ENCODE data around the gene GRID2IP.
A peak's percentile ranks its signal among the peaks of the same experiment; 100 is the strongest.

The GRID2IP gene

GRCh38 chr7:6530626-6531491 lies 20.4 kb downstream of the GRID2IP start:
- Histone ChIP-seq H3K4me1 (ENCODE audit: control insufficient read depth, insufficient read depth, low read length) (peaks cover 9% of the 10 kb centered on the region), H3K36me3 (ENCODE audit: insufficient read depth, low read length) (no peaks in the 10 kb centered on the region), H3K4me2 (ENCODE audit: low read length) (peak overlapping the region; percentile 68), H3K9me3 (replicated peaks; ENCODE audit: low read length) (no peaks in the 10 kb centered on the region), H3K4me3 (ENCODE audit: low read length) (no peak overlapping the region), H3K9ac (ENCODE audit: low read depth, low read length) (no peak overlapping the region), H3K27me3 (ENCODE audit: control insufficient read depth, insufficient read depth, low read length) (peaks cover 72% of the 10 kb centered on the region)

- H3K9ac ChIP-seq (ENCODE audit: low read depth, low read length) = no peak overlapping the region
- no peaks in the 10 kb centered on the region for H3K9me3 ChIP-seq (replicated peaks; ENCODE audit: low read length)
- H3K4me1 ChIP-seq (ENCODE audit: control insufficient read depth, insufficient read depth, low read length) = peaks cover 9% of the 10 kb centered on the region
- no peaks in the 10 kb centered on the region for H3K36me3 ChIP-seq (ENCODE audit: insufficient read depth, low read length)
- no peak overlapping the region for H3K4me2 ChIP-seq (ENCODE audit: low read length)
- peaks cover 66% of the 10 kb centered on the region for H3K27me3 ChIP-seq (ENCODE audit: control insufficient read depth, insufficient read depth, low read length)
- H3K4me3 ChIP-seq (ENCODE audit: low read length) = no peak overlapping the region
Measured at GRCh38 chr7:6529643-6530042, 21.6 kb downstream of the GRID2IP start.

- no peak overlapping the region for H3K4me2 ChIP-seq (ENCODE audit: low read length)
- H3K4me3 ChIP-seq (ENCODE audit: low read length) = no peak overlapping the region
- no peaks in the 10 kb centered on the region for H3K9me3 ChIP-seq (replicated peaks; ENCODE audit: low read length)
- no peak overlapping the region for H3K9ac ChIP-seq (ENCODE audit: low read depth, low read length)
- H3K36me3 ChIP-seq (ENCODE audit: insufficient read depth, low read length) = no peaks in the 10 kb centered on the region
- H3K27me3 ChIP-seq (ENCODE audit: control insufficient read depth, insufficient read depth, low read length) = peaks cover 67% of the 10 kb centered on the region
- H3K4me1 ChIP-seq (ENCODE audit: control insufficient read depth, insufficient read depth, low read length) = peaks cover 9% of the 10 kb centered on the region
Measured at GRCh38 chr7:6528401-6529130, 22.7 kb downstream of the GRID2IP start.

GRCh38 chr7:6526997-6527378 lies 24.3 kb downstream of the GRID2IP start:
- no peak overlapping the region for H3K4me3 ChIP-seq (ENCODE audit: low read length)
- peak overlapping the region; percentile 88 for H3K4me2 ChIP-seq (ENCODE audit: low read length)
- H3K9me3 ChIP-seq (replicated peaks; ENCODE audit: low read length) = no peaks in the 10 kb centered on the region
- no peak overlapping the region for H3K9ac ChIP-seq (ENCODE audit: low read depth, low read length)
- peaks cover 9% of the 10 kb centered on the region for H3K4me1 ChIP-seq (ENCODE audit: control insufficient read depth, insufficient read depth, low read length)
- peaks cover 58% of the 10 kb centered on the region for H3K27me3 ChIP-seq (ENCODE audit: control insufficient read depth, insufficient read depth, low read length)
- no peaks in the 10 kb centered on the region for H3K36me3 ChIP-seq (ENCODE audit: insufficient read depth, low read length)

- Histone ChIP-seq H3K36me3 (ENCODE audit: insufficient read depth, low read length) (no peaks in the 10 kb centered on the region), H3K4me2 (ENCODE audit: low read length) (no peak overlapping the region), H3K4me3 (ENCODE audit: low read length) (no peak overlapping the region), H3K9ac (ENCODE audit: low read depth, low read length) (no peak overlapping the region), H3K4me1 (ENCODE audit: control insufficient read depth, insufficient read depth, low read length) (peaks cover 2% of the 10 kb centered on the region), H3K9me3 (replicated peaks; ENCODE audit: low read length) (no peaks in the 10 kb centered on the region), H3K27me3 (ENCODE audit: control insufficient read depth, insufficient read depth, low read length) (peaks cover 19% of the 10 kb centered on the region)
Measured at GRCh38 chr7:6520163-6520981, 30.9 kb downstream of the GRID2IP start.

GRCh38 chr7:6516387-6516983 lies 34.8 kb downstream of the GRID2IP start:
- Histone ChIP-seq H3K4me2 (ENCODE audit: low read length) (peak overlapping the region; percentile 80), H3K9ac (ENCODE audit: low read depth, low read length) (no peak overlapping the region), H3K4me1 (ENCODE audit: control insufficient read depth, insufficient read depth, low read length) (peaks cover 2% of the 10 kb centered on the region), H3K36me3 (ENCODE audit: insufficient read depth, low read length) (no peaks in the 10 kb centered on the region), H3K27me3 (ENCODE audit: control insufficient read depth, insufficient read depth, low read length) (peaks cover 3% of the 10 kb centered on the region), H3K9me3 (replicated peaks; ENCODE audit: low read length) (no peaks in the 10 kb centered on the region), H3K4me3 (ENCODE audit: low read length) (peak overlapping the region; percentile 62)

GRCh38 chr7:6513541-6513940 lies 37.7 kb downstream of the GRID2IP start:
- peaks cover 2% of the 10 kb centered on the region for H3K4me1 ChIP-seq (ENCODE audit: control insufficient read depth, insufficient read depth, low read length)
- H3K9me3 ChIP-seq (replicated peaks; ENCODE audit: low read length) = no peaks in the 10 kb centered on the region
- no peaks in the 10 kb centered on the region for H3K27me3 ChIP-seq (ENCODE audit: control insufficient read depth, insufficient read depth, low read length)
- no peak overlapping the region for H3K4me2 ChIP-seq (ENCODE audit: low read length)
- no peak overlapping the region for H3K4me3 ChIP-seq (ENCODE audit: low read length)
- no peak overlapping the region for H3K9ac ChIP-seq (ENCODE audit: low read depth, low read length)
- H3K36me3 ChIP-seq (ENCODE audit: insufficient read depth, low read length) = no peaks in the 10 kb centered on the region

GRCh38 chr7:6512892-6513291 lies 38.4 kb downstream of the GRID2IP start:
- Histone ChIP-seq H3K4me2 (ENCODE audit: low read length) (no peak overlapping the region), H3K27me3 (ENCODE audit: control insufficient read depth, insufficient read depth, low read length) (no peaks in the 10 kb centered on the region), H3K9me3 (replicated peaks; ENCODE audit: low read length) (no peaks in the 10 kb centered on the region), H3K4me3 (ENCODE audit: low read length) (no peak overlapping the region), H3K9ac (ENCODE audit: low read depth, low read length) (no peak overlapping the region), H3K4me1 (ENCODE audit: control insufficient read depth, insufficient read depth, low read length) (peaks cover 2% of the 10 kb centered on the region), H3K36me3 (ENCODE audit: insufficient read depth, low read length) (no peaks in the 10 kb centered on the region)

GRCh38 chr7:6510476-6511133 lies 40.7 kb downstream of the GRID2IP start:
- Histone ChIP-seq H3K4me1 (ENCODE audit: control insufficient read depth, insufficient read depth, low read length) (no peaks in the 10 kb centered on the region), H3K9ac (ENCODE audit: low read depth, low read length) (no peak overlapping the region), H3K27me3 (ENCODE audit: control insufficient read depth, insufficient read depth, low read length) (peaks cover 19% of the 10 kb centered on the region)

GRCh38 chr7:6508950-6509349 lies 42.3 kb downstream of the GRID2IP start:
- Histone ChIP-seq H3K4me3 (ENCODE audit: low read length) (no peak overlapping the region), H3K4me1 (ENCODE audit: control insufficient read depth, insufficient read depth, low read length) (no peaks in the 10 kb centered on the region), H3K9ac (ENCODE audit: low read depth, low read length) (no peak overlapping the region), H3K27me3 (ENCODE audit: control insufficient read depth, insufficient read depth, low read length) (peaks cover 27% of the 10 kb centered on the region), H3K4me2 (ENCODE audit: low read length) (no peak overlapping the region), H3K9me3 (replicated peaks; ENCODE audit: low read length) (no peaks in the 10 kb centered on the region), H3K36me3 (ENCODE audit: insufficient read depth, low read length) (no peaks in the 10 kb centered on the region)

More at GRCh38 chr7:6510476-6511133, 40.7 kb downstream of the GRID2IP start:
- H3K9me3 ChIP-seq (replicated peaks; ENCODE audit: low read length) = no peaks in the 10 kb centered on the region
- H3K4me2 ChIP-seq (ENCODE audit: low read length) = no peak overlapping the region
- no peak overlapping the region for H3K4me3 ChIP-seq (ENCODE audit: low read length)
- no peaks in the 10 kb centered on the region for H3K36me3 ChIP-seq (ENCODE audit: insufficient read depth, low read length)
